GM12878 (cell line): ENCODE results near the gene PLAC9. TPM values are rescaled to one million over a fixed set of nuclear protein-coding genes. Genes with fewer than 3 reads are reported as not detected.
A peak's percentile ranks its signal among the peaks of the same experiment; 100 is the strongest.

Source experiments
- ATAC-seq: fragments of 200-7000 bp; cut with Tn5 transposase; 3 replicates; pipeline ENCODE4 v1.9.1; 2020; ENCODE audit warnings: mild to moderate bottlenecking, moderate library complexity
- BruUV-seq: library from RNA; stranded (reverse); fragments of 400-500 nt; replicated peaks from 2 replicates; lab custom pipeline; 2021; lab: Mats Ljungman, UMichigan
- CTCF ChIA-PET: fragments of 300-600 bp; sonication (Branson Sonifier 250); formaldehyde crosslinking; extraction: SDS; loops from one replicate; lab custom pipeline; 2021; ENCODE audit warnings: inconsistent platforms; lab: Yijun Ruan, JAX
- POLR2A ChIA-PET: fragments of 350-600 bp; formaldehyde crosslinking; extraction: SDS; loops from one replicate; lab custom pipeline; 2021; ENCODE audit warnings: inconsistent platforms; lab: Charles Lee
- RAD21 ChIA-PET: fragments of 300-600 bp; sonication (Branson Sonifier 250); formaldehyde crosslinking; loops from one replicate; lab custom pipeline; 2023; ENCODE audit warnings: antibody characterized with exemption; ENCODE audit not compliant: unreplicated experiment; lab: Charles Lee
- SMC1A ChIA-PET: fragments of 300-600 bp; sonication (Branson Sonifier 250); formaldehyde crosslinking; loops from one replicate; lab custom pipeline; 2023; ENCODE audit not compliant: unreplicated experiment, uncharacterized antibody; lab: Charles Lee
- DNase-seq: peaks from one replicate; pipeline ENCODE4 v3.0.0-alpha.2; 2011; ENCODE audit warnings: low read depth, low spot score
- FAIRE-seq: peaks from 3 replicates; lab custom pipeline; 2011; peaks lifted over from hg19 to GRCh38; lab: Jason Lieb, UNC
- H2AFZ ChIP-seq: 2 replicates; pipeline ENCODE4 v1.6.0; 2011; ENCODE audit warnings: low read depth, low read length, control low read depth; ENCODE audit not compliant: control insufficient read depth
- H3K27ac ChIP-seq: 2 replicates; pipeline ENCODE4 v1.5.1; 2011; ENCODE audit warnings: control low read depth; ENCODE audit not compliant: control insufficient read depth, insufficient read depth
- H3K27me3 ChIP-seq, 2 experiments: replicated peaks in 1 of 2; 2 replicates each; pipeline versions ENCODE4 v1.6.0 to v1.6.1; 2011; ENCODE audit warnings: low read length in 1 of 2; ENCODE audit not compliant: control insufficient read depth in 2 of 2, insufficient read depth in 2 of 2
- H3K36me3 ChIP-seq, 2 experiments: 2 replicates each; pipeline ENCODE4 v1.5.1; 2011; ENCODE audit warnings: low read length in 1 of 2; ENCODE audit not compliant: control insufficient read depth in 2 of 2, insufficient read depth in 2 of 2
- H3K4me1 ChIP-seq: 2 replicates; pipeline ENCODE4 v1.6.1; 2011; ENCODE audit warnings: mild to moderate bottlenecking, low read length, moderate library complexity, mixed read lengths; ENCODE audit not compliant: control insufficient read depth, insufficient read depth
- H3K4me2 ChIP-seq: 2 replicates; pipeline ENCODE4 v1.6.0; 2011; ENCODE audit warnings: control low read depth; ENCODE audit not compliant: control insufficient read depth, insufficient read depth
- H3K4me3 ChIP-seq: fragments of 200-600 bp; sonication (generic); 2 replicates; pipeline ENCODE4 v1.5.1; 2016
- H3K79me2 ChIP-seq: 2 replicates; pipeline ENCODE4 v1.6.0; 2011; ENCODE audit warnings: low read length; ENCODE audit not compliant: control insufficient read depth, insufficient read depth
- H3K9ac ChIP-seq: 2 replicates; pipeline ENCODE4 v1.8.0; 2011; ENCODE audit warnings: low read length, control low read depth, mixed read lengths; ENCODE audit not compliant: control insufficient read depth, insufficient read depth
- H3K9me3 ChIP-seq: replicated peaks from 3 replicates; pipeline ENCODE4 v1.5.1; 2011; ENCODE audit warnings: mild to moderate bottlenecking, low read length; ENCODE audit not compliant: control insufficient read depth, insufficient read depth
- H4K20me1 ChIP-seq: 2 replicates; pipeline ENCODE4 v1.6.0; 2011; ENCODE audit not compliant: control insufficient read depth, insufficient read depth
- BHLHE40 ChIP-seq, 2 experiments: fragments of 450-650 bp in 1 of 2; IDR thresholded peaks; 2 replicates each; pipeline ENCODE4 v1.6.1; 2011 to 2017; ENCODE audit warnings: low read depth in 2 of 2, borderline replicate concordance in 1 of 2, improper control_type of control experiment in 1 of 2, low read length in 1 of 2, mild to moderate bottlenecking in 1 of 2
- CBX5 ChIP-seq: sonication (generic); IDR thresholded peaks from 2 replicates; pipeline ENCODE4 v1.6.1; 2016; ENCODE audit warnings: low read depth, moderate library complexity, mild to moderate bottlenecking, inconsistent platforms
- CHD4 ChIP-seq: fragments of 200-600 bp; sonication (generic); IDR thresholded peaks from 2 replicates; pipeline ENCODE4 v1.6.1; 2016; ENCODE audit warnings: mild to moderate bottlenecking
- CREB1 ChIP-seq: IDR thresholded peaks from 2 replicates; pipeline ENCODE4 v1.6.1; 2012; ENCODE audit warnings: low read depth, mild to moderate bottlenecking, inconsistent platforms
- HDAC2 ChIP-seq: fragments of 200-600 bp; sonication (generic); IDR thresholded peaks from 2 replicates; pipeline ENCODE4 v1.6.1; 2017
- HSF1 ChIP-seq: fragments of 150-350 bp; IDR thresholded peaks from 2 replicates; pipeline ENCODE4 v1.6.1; 2014; ENCODE audit warnings: mild to moderate bottlenecking, low read depth, low read length
- IKZF1 ChIP-seq: fragments of 450-650 bp; conservative IDR thresholded peaks from 2 replicates; pipeline ENCODE4 v1.6.1; 2017; ENCODE audit warnings: antibody characterized with exemption, mild to moderate bottlenecking
- KDM1A ChIP-seq: fragments of 200-600 bp; sonication (generic); IDR thresholded peaks from 2 replicates; pipeline ENCODE4 v1.6.1; 2016; ENCODE audit warnings: borderline replicate concordance
- MEF2A ChIP-seq: IDR thresholded peaks from 2 replicates; pipeline ENCODE4 v1.6.1; 2011; ENCODE audit warnings: low read depth, mild to moderate bottlenecking, low read length, moderate library complexity; ENCODE audit not compliant: insufficient read depth
- PML ChIP-seq: IDR thresholded peaks from 2 replicates; pipeline ENCODE4 v1.6.1; 2012; ENCODE audit warnings: low read length, inconsistent platforms
- POLR2AphosphoS2 ChIP-seq: IDR thresholded peaks from 2 replicates; pipeline ENCODE4 v1.6.1; 2011; ENCODE audit warnings: low read depth, mild to moderate bottlenecking, low read length, improper control_type of control experiment, moderate library complexity
- REST ChIP-seq: IDR thresholded peaks from 2 replicates; pipeline ENCODE4 v1.6.1; 2012; ENCODE audit warnings: mild to moderate bottlenecking, low read depth, low read length
- SMAD1 ChIP-seq: fragments of 450-650 bp; IDR thresholded peaks from 2 replicates; pipeline ENCODE4 v1.6.1; 2018; ENCODE audit warnings: mild to moderate bottlenecking, low read depth; ENCODE audit not compliant: partially characterized antibody
- SMC3 ChIP-seq: IDR thresholded peaks from 2 replicates; pipeline ENCODE4 v1.6.1; 2011; ENCODE audit warnings: low read length, improper control_type of control experiment, borderline replicate concordance
- SREBF2 ChIP-seq: IDR thresholded peaks from 2 replicates; pipeline ENCODE4 v1.6.1; 2012; ENCODE audit warnings: mild to moderate bottlenecking, low read length
- ZNF274 ChIP-seq: IDR thresholded peaks from one replicate; pipeline ENCODE4 v1.8.0; 2011; ENCODE audit not compliant: insufficient read length, insufficient read depth
- WGBS: methylation state at CpG from one replicate; pipeline ENCODE4 v1.1.6; 2016; ENCODE audit warnings: low lambda C conversion rate; ENCODE audit not compliant: insufficient replicate concordance, insufficient coverage; ENCODE audit errors: missing lambda C conversion rate; 5-methylcytosine and 5-hydroxymethylcytosine counted together
- in situ Hi-C: fragments of 300-500 bp; cut with MboI; formaldehyde crosslinking; loops from 9 replicates; pipeline ENCODE4 v1.14.3; 2018; ENCODE audit warnings: mixed read lengths
- intact Hi-C: fragments of 100-400 bp; cut with micrococcal nuclease; formaldehyde crosslinking; loops from one replicate; pipeline ENCODE4 v1.14.2; 2022; ENCODE audit not compliant: unreplicated experiment
- polyA plus RNA-seq, 11 experiments: library from polyadenylated mRNA; depleted of rRNA in 4 of 11; unstranded in 6 of 11; stranded (reverse) in 5 of 11; fragments of >200 nt; fragmentation: Nextera tagmentation in 4 of 11; fragmentation: Illumina TruSeq in 1 of 11; extraction: Ambion mirVana in 4 of 11; extraction: Trizol in 1 of 11; gene quantifications; 1 replicate in 1 of 11; 2 replicates in 10 of 11; pipeline versions ENCODE4 v1.2.1 to v1.2.3, GENCODE V29; 2011 to 2016; ENCODE audit warnings: inconsistent platforms in 2 of 11, missing spikeins in 2 of 11, low read depth in 1 of 11
- total RNA-seq, 4 experiments: library from RNA; depleted of rRNA in 3 of 4; stranded (reverse); fragments of >200 nt in 3 of 4; fragmentation: Illumina TruSeq in 1 of 4; extraction: Trizol in 1 of 4; gene quantifications; 2 replicates each; pipeline versions ENCODE4 v1.2.1 to v1.2.3, GENCODE V29; 2013 to 2021

PLAC9 gene
- total and polyA plus RNA-seq, 10 of the 15 experiments (the other 5 are each of a cell fraction or from before 2014, with no cell fraction given), result not detected

GRCh38 chr10:80176526-80176925 is 44.0 kb downstream of the PLAC9 start:
- no peaks in the 10 kb centered on the region for H3K9me3 ChIP-seq
- H3K4me2 ChIP-seq, result no peak overlapping the region
- H2AFZ ChIP-seq, result no peak overlapping the region
- no peak overlapping the region for H3K9ac ChIP-seq
- SMC1A ChIA-PET, result interaction anchor here (1.0 to 1.7 kb wide), 3 partner anchors 11 to 46 kb away, joined by 3 to 4 read pairs (median 3); no protein-coding TSS in a partner anchor
- no peaks in the 10 kb centered on the region for H3K27me3 ChIP-seq
- no peak for DNase-seq
- no peak overlapping the region for H3K27ac ChIP-seq
- peaks cover under 1 to 24% of the 10 kb centered on the region in 2 experiments for H3K36me3 ChIP-seq
- ATAC-seq, result no peak
- FAIRE-seq, result no peak
- TF ChIP-seq CBX5, result no peak
- no peak for TF ChIP-seq REST
- TF ChIP-seq CREB1, result no peak
- no peak for TF ChIP-seq MEF2A
- no peak for TF ChIP-seq IKZF1
- no peak for TF ChIP-seq KDM1A
- no peak for TF ChIP-seq HSF1
- no peak for TF ChIP-seq PML
- no peak for TF ChIP-seq CHD4
- TF ChIP-seq SMAD1, result no peak
- TF ChIP-seq SREBF2, result no peak
- no peak for TF ChIP-seq BHLHE40 (IDR thresholded peaks at IDR 0.05; ENCODE audit: borderline replicate concordance in 1 of 2, low read depth in 2 of 2, low read length in 1 of 2)
- TF ChIP-seq HDAC2, result no peak
- no peak for TF ChIP-seq ZNF274
- TF ChIP-seq POLR2AphosphoS2, result no peak
- no peak for TF ChIP-seq SMC3
- whole genome bisulfite sequencing, result 86% methylated on average over 6 of the region's 6 CpGs
- BruUV-seq, result TSS peak; percentile 36
- H3K4me3 ChIP-seq, result no peak overlapping the region
- no peaks in the 10 kb centered on the region for H3K4me1 ChIP-seq
- intact Hi-C loops, result no loop called here
- no peaks in the 10 kb centered on the region; the same call in 1 of the 2 replicates for H3K79me2 ChIP-seq
- in situ Hi-C loops, result no loop called here
- POLR2A ChIA-PET, result interaction anchor here (1.0 to 1.4 kb wide), 2 partner anchors 27 to 32 kb away, joined by 3 to 4 read pairs; no protein-coding TSS in a partner anchor
- CTCF ChIA-PET, result interaction anchor here (0.6 to 1.6 kb wide), 5 partner anchors 25 to 166 kb away, joined by 3 to 7 read pairs (median 3); no protein-coding TSS in a partner anchor
- RAD21 ChIA-PET, result interaction anchor here (1.0 to 1.8 kb wide), 2 partner anchors 28 to 32 kb away, joined by 4 to 7 read pairs; no protein-coding TSS in a partner anchor
- H4K20me1 ChIP-seq, result peaks cover 3% of the 10 kb centered on the region; the same call in 1 of the 2 replicates
